Activated CD4-positive, CD25-positive, alpha-beta regulatory T cell treated with anti-CD3 and anti-CD28 coated beads, Interleukin-2, amount 50 U/mL, for 72 hours (primary cell): ENCODE results near the gene GLCCI1.

Experiments used
- DNase-seq: peaks from one replicate; pipeline ENCODE4 v3.0.0; 2021

GLCCI1 gene

GRCh38 chr7:8105449-8106095 is 137.0 kb downstream of the GLCCI1 start:
- no peak for DNase-seq

GRCh38 chr7:8109196-8110022 is 140.8 kb downstream of the GLCCI1 start:
- DNase-seq = no peak

- DNase-seq = no peak
Measured at GRCh38 chr7:8111282-8111960, 142.8 kb downstream of the GLCCI1 start.

GRCh38 chr7:8112685-8113084 is 144.1 kb downstream of the GLCCI1 start:
- DNase-seq = no peak

GRCh38 chr7:8113184-8113583 is 144.6 kb downstream of the GLCCI1 start:
- no peak for DNase-seq

GRCh38 chr7:8114175-8114574 is 145.6 kb downstream of the GLCCI1 start:
- no peak for DNase-seq

- DNase-seq = no peak
Measured at GRCh38 chr7:8115547-8116402, 147.2 kb downstream of the GLCCI1 start.

DNA sequence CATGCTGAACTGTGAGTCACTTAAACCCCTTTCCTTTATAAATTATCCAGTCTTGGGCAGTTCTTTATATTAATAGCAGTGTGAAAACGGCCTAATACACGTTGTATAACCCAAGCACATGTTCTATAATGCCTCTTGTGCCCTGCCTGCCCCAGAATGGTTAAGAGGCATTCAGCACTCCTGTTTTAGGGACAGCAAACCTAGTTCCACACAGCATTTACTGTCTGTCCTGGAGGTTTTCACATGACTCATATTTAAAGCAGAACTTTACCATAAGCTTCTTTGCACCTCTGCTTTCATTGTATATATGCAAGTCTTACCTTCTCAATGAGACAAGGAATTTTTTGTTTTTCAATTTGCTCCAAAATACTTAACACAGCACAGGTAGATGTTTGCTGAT is 148.6 kb downstream of the GLCCI1 start:
- no peak for DNase-seq

- no peak for DNase-seq
Measured at GRCh38 chr7:8119262-8119661, 150.7 kb downstream of the GLCCI1 start.

DNA sequence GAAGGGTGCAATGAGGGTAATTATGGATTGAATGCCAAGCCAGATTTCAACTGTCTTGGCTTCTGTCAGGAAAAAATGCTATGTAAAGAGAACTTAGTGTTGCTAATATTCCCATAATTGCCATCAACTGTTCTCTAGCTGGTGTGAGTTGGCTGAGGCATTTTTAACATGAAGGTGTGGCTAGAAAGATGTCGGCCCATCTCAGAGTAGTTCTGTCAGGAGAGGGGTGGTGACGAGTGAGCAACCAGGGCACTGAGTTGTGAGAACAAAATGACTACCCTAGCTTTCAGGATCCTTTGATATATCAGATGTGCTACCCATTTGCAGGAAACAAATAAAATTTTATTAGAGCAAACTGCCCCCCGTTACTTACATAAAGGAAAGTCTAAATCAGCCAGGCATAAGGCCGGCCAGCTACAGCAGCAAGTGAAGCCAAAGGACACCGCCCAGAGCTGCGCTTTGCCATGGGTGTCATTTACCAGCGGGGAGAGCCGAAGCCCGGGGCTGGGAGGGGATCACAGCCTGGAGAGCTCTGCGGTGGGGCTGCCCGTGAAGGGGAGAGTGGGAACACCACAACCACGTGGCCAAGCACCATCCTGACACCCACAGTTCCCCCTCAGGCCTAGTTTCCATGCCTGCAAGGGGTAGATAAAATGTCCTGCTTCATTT is 151.9 kb downstream of the GLCCI1 start:
- DNase-seq = no peak

DNA sequence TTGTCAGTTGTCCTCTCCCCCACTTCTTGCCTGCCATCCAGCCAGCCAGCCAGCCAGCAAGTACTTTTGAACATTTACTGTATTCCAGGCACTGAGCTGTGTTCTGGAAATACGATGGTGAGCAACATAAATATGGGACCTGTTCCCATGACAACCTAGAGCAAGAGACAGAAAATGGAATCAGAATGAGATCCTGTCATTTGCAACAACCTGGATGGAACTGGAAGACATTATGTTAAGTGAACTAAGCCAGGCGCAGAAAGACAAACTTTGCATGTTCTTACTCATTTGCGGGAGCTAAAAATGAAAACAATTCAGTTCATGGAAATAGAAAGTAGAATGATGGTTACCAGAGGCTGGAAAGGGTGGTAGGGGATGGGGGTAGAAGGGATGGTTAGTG is 152.6 kb downstream of the GLCCI1 start:
- DNase-seq = no peak

- DNase-seq = peak; percentile 67
Measured at GRCh38 chr7:8125680-8126444, 157.3 kb downstream of the GLCCI1 start.

GRCh38 chr7:8126601-8127167 is 158.1 kb downstream of the GLCCI1 start:
- DNase-seq = no peak

DNA sequence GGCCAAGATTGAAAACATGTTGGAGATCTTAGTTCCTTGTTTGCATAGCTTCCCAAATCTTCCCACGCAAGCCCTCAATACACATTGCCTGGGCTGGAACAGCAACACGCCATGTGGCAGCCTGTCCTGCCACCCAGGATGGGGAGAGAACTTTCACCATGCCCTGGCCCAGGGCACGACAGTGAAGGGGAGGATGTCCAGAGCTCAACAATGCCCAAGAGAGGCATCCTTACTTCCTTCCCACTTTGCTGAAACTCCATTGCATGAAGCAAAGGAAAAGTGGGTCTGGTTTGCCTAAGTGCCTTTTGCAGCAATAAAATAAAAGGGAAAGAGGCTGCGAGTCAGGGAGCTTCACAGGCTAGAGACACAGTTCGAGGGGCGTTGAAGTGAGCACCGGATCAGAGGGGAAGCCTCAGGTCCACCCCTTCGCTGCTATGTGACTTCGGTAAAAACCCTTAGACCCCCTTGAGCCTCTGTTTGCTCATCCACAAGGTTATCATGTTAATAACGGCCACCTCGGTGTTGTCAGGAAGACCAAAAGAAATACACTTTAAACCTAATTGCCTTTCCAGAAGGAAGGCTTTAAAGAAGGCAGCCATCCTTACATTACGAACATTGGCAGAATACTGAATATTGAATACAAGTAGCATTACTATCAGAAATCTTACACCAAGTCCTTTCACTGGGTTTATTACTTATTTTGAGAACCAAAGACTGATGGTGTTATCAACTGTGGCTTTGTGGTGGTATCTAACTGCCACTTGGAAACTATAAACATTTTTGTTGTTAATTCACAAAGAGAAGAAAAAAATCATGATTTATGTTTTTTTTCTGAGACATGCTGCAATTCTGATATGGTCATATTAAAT is 160.1 kb downstream of the GLCCI1 start:
- DNase-seq = no peak

GRCh38 chr7:8129318-8129659 is 160.7 kb downstream of the GLCCI1 start:
- no peak for DNase-seq

GRCh38 chr7:8130663-8131062 is 162.1 kb downstream of the GLCCI1 start:
- no peak for DNase-seq

- DNase-seq = no peak
Measured at GRCh38 chr7:8131694-8132605, 163.4 kb downstream of the GLCCI1 start.

- DNase-seq = no peak
Measured at GRCh38 chr7:8133188-8133848, 164.7 kb downstream of the GLCCI1 start.
